Activated CD4-positive, alpha-beta T cell treated with anti-CD3 and anti-CD28 coated beads, Interleukin-2, amount 50 U/mL, for 24 hours (primary cell): ENCODE results near the gene HENMT1.
"Not testable (repeated sequence)": the region's sequence is repeated elsewhere in the genome, so short reads cannot be mapped to it uniquely, and the experiment has no call there.

Experiments
- DNase-seq, 2 donors: peaks; one replicate each; pipeline ENCODE4 v3.0.0-alpha.2; 2020; ENCODE audit warnings: low read depth in 1 of 2, low spot score in 1 of 2

HENMT1 gene

DNA sequence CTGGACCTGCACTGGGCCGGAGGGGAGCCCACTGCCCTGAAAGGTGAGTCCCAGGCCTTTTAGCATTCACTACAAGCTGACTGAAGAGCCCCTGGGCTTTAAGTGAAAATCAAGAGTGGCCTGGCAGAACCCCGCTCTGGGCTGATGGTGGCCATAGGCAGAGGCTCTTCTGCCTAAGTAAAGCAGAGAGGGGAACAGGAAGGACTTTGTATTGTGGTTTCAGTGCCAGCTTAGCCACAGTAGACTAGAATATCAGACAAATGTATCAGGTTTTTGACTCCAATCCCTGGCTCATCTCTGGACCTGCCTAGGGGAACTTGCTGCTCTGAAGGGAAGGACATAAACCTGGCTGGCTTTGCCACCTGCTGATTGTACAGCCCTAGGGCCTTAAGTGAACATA is 10.2 kb upstream of the HENMT1 start:
- DNase-seq: no peak

DNA sequence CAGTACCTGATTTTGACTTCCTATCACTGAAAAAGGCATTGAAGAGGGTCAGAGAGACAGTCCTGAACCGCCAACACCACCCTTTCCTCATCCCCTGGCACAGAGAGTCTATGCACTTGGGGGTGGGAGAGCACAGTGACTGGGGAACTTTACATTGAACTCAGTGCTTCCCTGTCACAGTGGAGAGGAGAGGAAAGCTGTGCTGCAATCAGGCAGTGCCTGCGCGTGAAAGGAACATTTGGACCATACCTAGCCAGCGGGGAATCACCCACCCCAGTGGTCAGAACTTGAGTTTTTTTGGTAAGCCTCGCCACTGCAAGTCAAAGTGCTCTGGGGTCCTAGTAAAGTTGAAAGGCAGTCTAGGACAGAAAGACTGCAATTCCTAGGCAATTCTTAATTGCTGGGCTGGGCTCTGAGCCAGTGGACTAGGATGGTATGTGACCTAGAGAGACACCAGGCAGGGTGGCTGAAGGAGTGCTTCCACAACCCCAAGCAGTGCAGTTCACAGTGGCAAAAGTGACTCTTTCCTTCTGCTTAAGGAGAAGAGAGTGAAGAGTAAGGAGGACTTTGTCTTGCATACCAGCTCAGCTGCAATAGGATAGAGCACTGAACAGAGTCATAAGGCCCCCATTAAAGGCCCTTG is 9.4 kb upstream of the HENMT1 start:
- DNase-seq: no peak

DNA sequence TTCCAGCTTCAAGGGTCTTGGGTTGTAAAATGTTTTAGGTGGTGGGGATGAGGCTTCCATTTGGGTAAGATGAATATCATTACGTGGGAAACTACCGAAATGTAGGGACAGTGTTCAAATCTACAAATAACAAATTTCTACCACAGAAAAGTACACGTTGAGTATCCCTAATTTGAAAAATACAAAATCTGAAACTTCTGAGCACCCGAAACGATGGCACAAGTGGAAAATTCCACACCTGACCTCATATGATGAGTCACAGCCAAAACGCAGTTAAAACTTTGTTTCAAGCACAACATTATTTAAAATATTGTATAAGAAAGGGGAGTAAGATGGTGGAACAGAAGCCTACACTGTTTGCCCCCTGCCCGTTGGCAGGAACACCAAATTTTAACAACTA is 8.8 kb upstream of the HENMT1 start:
- DNase-seq: no peak

DNA sequence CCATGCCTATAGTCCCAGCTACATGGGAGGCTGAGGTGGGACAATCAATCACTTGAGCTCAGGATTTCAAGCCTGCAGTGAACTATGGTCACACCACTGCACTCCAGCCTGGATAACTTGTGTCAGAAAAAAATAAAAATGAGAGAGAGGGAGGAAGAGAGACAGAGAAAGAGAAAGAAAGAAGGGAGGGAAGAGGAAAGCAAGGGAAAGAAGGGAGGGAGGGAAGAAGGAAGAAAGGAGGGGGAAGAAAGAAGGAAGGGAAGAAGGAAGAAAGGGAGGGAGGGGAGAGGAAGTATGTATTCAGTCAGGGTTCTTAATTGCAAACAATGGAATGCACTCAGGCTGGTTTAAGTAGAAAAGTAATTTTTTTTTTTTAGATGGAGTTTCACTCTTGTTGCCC is 7.9 kb upstream of the HENMT1 start:
- no peak for DNase-seq

DNA sequence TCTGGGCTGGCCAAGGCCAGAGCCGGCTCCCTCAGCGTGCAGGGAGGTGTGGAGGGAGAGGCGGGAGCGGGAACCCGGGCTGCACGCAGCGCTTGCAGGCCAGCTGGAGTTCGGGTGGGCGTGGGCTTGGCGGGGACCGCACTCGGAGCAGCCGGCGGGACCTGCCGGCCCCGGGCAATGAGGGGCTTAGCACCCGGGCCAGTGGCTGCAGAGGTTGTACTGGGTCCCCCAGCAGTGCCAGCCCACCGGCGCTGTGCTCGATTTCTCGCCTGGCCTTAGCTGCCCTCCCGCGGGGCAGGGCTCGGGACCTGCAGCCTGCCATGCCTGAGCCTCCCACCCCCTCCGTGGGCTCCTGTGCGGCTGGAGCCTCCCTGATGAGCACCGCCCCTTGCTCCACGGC is 6.5 kb upstream of the HENMT1 start:
- not testable (repeated sequence) for DNase-seq

DNA sequence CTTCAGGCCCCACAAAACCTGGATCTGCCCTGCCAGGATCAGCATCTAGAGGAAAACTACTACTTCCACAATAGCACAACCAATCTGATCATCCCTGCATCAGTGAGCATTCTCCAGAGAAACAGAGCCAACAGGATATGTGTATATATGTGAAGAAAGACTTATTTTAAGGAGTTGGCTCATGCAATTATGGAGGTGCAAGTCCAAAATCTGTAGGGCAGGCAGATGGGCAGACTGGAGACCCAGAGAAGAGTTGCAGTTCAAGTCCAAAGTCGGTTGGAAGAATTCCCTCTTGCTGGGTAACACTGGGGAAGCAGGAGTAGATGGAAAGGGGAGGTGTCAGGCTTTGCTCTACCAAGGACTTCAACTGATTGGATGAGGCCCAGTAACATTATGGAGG is 4.9 kb upstream of the HENMT1 start:
- DNase-seq: no peak

DNA sequence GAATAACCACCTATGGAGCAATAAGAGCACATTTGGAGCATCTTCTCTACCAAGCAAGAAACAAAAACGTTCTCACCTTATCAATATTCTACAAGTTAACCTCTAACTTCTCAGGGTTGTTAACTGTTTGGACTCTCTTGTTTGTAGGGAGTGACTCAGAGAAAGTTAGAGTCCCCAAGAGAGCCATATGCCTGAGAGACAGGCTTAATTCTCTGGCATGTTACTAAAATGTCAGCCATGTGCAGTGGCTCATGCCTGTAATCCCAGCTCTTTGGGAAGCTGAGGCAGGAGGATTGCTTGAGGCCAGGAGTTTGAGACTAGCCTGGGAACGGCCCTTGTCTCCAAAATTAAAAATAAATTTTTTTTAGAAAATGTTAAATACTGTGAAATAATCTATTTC is 4.2 kb upstream of the HENMT1 start:
- no peak for DNase-seq

DNA sequence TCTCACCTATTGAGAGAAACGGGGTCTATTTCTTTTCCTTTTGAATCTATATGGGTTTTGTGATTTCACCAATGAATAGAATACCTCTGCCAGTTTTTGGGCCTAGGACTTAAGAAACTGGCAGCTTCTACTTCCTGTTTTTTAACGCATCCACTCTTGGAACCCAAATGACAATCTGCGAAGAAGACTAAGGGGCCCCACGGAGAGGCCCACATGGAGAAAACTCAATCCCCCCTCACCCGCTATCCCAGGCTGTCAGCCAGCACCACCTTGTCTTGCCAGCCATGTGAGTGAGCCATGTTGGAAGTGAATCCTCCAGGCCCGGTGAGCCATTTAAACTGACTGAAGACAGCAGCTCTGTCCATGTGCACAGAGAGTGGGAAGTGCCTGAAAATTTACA is 3.6 kb upstream of the HENMT1 start:
- no peak for DNase-seq

DNA sequence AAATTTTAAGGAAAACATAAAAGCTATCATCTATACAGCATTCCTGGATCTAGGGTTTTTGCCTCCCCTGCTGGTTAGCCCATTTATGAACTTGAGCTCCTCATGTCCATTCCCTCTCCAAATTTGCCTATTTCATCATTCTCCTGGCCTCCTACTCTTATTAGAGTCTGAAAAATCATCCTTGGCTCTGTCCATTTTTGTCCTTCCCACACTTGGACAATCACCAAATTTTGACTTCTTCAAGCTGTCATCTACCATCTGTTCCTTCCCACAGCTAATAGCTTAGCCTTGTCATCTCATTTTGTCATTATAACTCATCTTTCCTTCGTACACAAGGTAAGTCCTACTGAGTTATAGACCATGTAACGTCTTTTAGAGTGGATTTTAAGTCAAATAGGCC is 2.2 kb upstream of the HENMT1 start:
- DNase-seq: no peak

DNA sequence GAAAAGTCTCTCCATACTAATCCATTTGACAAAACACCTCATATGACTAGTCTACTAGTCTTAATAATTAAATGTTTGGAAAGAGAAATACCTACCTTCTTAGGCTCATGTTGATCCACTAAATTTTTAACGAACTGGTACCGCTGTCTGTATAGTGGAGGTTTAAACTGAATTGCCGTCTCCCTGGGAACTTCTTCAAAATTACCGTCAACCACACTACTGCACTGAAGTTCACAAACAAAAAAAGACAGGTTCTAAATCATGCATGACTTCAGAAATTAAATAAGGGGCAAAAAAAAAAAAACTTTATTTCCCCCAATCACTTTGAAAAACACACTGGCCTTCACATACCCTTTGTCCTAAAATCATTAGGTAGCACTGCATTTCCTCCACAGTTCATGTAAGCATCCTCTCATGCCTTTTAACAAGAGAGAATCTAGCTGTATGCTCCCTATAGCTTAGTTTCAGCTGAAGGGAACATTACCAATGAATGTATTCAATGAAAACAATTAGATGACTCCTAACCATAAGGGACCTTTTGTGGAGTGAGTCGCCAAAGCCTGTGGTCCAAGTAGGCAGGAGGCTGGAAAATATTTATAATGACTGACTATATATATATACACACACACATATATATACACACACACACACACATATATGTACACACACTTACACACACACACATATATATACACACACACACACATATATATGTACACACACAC is 3.4 kb downstream of the HENMT1 start:
- no peak for DNase-seq

DNA sequence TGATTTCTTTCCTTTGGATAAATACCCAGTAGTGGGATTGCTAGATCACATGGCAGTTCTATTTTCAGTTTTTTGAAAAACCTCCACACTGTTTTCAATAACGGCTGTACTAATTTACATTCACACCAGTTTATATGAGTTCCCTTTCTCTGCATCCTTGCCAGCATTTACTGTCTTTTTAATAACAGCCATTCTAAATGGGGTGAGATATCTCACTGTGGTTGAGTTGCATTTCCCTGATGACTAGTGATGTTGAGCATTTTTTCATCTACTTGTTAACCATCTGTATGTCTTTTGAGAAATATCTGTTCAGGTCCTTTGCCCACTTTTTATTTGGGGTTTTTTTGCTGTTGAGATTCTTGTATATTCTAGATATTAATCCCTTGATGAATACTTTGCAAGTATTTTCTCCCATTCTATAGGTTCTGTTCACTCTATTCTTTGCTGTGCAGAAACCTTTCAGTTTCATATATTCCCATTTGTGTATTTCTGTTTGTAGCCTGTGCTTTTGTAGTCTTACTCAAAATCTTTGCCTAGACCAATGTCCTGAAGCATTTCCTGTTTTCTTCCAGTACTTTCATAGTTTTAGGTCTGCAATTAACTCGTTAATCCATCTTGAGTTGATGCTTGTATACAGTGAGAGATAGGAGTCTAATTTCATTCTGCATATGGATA is 7.3 kb downstream of the HENMT1 start:
- DNase-seq: no peak

DNA sequence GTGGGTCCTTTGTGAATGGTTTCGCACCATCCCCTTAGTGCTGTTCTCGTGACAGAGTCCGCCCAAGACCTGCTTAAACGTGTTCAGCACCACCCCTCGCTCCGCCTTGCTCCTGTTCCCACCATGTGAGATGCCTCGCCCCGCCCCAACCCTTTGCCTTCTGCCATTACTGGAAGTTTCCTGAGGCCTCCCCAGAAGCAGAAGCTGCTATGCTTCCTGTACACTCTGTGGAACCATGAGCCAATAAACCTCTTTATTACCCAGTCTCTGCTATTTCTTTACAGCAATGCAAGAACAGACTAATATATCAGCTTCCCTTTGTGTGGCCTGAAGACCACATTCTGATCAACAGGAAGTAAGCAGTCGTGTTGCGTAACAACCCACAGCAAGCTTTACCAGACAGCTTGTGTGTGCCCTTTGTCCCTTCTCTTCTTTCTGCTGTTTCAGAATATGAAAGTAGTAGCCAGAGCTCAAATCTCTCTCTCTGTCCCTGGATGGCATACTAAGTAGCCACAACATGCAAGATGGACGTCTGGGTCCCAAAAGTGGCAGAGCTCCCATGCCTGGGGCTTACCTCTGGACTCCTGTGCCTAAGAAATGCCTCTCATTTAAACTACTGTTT is 14.1 kb downstream of the HENMT1 start:
- peak; percentile 17 to 35 for DNase-seq

DNA sequence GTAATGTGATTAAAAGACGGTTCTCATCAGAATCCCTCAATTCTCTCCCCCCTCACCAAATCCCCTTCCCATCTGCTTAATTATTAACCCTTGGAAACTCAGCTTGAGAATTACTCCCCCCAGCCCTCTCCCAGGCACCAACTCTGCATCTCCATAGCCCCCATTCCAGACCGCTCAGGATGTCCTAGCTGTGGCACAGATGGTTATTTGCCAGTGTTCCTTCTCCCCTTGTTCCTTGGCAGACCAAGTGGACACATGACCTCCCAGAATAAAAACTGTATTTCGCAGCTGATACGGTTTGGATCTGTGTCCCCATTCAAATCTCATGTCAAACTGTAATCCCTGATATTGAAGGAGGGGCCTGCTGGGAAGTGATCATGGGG is 14.6 kb downstream of the HENMT1 start:
- no peak for DNase-seq

DNA sequence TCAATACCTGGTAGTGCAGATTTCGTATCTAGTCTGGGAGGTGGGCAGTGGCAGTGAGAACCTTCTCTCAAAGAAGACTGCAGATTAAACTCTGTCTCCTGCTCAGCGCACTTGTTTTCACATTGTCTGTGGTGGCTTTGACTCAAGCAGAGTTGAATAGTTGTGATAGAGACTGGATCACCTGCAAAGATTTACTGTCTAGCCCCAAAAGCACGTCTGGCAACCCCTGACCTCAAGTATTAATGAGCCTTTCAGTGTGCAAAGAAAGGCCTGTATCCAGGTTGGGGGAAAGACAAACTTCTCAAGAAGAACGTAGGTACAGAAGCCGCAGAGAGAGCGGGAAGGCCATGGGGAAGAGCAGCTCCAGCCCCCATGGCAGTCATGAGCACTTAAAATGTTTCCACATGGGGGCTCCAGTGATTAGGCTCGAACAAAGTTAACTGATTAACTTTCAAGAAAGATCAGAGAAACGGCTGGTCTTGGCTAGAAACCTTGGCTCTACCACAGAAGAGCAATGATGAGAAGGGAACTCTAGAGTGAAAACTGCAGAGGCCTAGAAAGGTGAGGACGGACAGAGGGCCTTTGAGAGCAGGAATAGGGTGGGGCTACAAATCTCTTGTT is 15.2 kb downstream of the HENMT1 start:
- no peak for DNase-seq

DNA sequence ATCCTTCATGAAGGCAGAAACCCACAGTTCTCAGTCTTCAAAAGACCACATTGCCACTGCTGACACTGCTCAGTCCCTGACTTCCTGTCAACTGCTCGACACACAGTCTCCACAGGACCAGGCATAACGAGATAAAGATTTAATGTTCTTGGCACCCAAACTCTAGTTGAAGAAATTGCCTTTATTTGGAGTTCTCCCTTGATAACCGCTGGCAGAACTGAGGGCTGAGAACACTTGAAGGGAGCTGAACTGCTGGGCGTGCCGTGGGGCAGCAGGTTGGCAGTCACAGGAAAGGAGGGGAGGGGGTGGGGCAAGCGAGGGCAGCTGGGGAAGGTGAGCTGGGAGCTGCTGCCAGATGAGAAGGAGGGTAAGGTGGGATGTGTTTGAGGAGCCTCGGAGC is 15.9 kb downstream of the HENMT1 start:
- no peak for DNase-seq

DNA sequence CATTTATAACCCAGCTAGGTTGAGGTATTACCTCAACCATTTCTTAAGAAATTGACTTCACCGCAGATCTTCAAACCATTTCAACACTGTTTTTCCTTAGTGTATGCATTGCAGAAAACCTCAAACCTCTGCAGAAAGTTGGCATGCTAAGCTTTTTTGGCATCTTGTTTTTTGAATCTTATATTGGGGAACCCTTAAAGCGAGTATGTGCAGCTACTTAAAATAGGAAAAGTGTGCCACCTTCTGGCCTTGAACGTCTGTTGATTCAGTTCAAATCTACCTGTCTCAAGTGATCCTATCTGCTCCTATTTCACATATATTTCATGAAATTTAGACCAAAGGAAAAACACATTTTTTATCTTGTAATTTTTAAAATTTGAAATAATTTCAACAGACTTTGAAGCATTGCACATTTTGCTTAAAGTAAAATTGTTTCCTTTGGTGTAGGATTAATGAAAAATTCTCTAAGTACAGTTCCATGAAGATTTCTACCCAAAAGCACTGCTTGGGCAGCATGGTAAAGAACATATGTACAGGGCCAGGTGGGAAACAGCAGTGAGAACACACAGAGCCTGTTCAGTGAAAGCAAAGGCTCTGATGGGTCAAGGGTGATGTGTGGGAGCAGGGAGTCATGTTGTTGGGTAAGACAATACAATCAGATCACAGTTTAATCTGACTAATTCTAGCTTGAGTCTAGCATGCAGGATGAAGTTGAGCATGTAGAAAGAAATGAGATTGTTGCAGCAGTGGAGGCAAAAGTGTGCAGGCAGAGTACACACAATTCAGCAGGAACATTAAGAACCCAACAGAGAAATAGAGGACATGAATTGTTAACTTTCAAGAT is 17.2 kb downstream of the HENMT1 start:
- peak in 1 of 2 donors; percentile 32 for DNase-seq

DNA sequence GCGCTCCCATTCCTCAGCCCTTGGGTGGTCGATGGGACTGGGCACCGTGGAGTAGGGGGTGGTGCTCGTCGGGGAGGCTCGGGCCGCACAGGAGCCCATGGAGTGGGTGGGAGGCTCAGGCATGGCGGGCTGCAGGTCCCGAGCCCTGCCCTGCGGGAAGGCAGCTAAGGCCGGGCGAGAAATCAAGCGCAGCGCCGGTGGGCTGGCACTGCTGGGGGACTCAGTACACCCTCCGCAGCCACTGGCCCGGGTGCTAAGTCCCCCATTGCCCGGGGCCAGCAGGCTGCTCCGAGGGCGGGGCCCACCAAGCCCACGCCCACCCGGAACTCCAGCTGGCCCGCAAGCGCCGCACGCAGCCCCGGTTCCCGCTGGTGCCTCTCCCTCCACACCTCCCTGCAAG is 20.0 kb downstream of the HENMT1 start:
- DNase-seq: not testable (repeated sequence)

DNA sequence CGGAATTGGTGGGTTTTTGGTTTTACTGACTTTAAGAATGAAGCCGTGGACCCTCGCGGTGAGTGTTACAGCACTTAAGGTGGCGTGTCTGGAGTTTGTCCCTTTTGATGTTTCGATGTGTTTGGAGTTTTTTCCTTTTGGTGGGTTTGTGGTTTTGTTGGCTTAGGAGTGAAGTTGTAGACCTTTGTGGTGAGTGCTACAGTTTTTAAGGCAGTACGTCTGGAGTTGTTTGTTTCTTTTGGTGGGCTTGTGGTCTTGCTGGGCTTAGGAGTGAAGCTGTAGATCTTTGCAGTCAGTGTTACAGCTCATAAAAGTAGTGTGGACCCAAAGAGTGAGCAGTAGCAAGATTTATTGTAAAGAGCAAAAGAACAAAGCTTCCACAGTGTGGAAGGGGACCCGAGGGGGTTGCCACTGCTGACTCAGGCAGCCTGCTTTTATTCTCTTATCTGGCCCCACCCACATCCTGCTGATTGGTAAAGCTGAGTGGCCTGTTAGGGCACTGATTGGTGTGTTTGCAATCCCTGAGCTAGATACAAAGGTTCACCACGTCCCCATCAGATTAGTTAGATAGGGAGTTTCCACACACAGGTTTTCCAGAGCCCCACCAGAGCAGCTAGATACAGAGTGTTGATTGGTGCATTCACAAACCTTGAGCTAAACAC is 20.9 kb downstream of the HENMT1 start:
- peak in 1 of 2 donors; percentile 43 for DNase-seq

DNA sequence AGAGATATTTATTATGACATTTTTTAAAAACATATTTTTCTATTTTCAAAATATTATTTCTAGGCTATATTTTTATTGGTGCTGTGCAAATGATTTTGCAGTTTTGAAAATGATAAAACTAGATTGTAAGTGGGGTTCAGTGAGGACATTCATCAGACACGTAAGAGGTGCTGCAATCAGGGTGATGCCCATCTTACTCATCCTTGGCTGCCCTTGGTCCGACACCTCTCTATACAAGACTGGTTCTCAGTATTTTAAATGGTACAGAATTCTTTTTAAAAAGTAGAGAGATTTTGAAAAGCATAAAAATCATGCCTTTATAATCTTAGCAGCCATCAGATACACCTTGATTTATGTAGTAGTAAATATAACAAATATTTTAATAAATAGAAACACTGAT is 24.0 kb downstream of the HENMT1 start:
- DNase-seq: no peak

DNA sequence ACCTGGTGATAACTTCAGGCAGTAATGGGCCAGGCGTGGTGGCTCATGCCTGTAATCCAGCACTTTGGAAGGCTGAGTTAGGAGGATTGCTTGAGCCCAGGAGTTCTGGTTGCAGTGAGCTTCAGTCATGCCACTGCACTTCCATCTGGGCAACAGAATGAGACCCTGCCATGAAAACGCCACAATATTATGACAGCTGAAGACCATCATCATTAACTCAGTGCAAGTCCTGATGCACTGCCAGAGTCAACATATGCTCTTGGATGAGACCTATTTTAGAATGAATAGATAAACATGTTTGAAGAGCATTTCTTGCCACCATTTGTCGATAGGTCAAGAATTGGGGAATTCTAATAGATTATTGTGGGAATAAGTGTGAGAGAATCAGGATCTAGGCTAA is 26.4 kb downstream of the HENMT1 start:
- no peak for DNase-seq
